ENCODE data around the gene PCDHGC5.
A peak's percentile ranks its signal among the peaks of the same experiment; 100 is the strongest.

PCDHGC5 gene

DNA sequence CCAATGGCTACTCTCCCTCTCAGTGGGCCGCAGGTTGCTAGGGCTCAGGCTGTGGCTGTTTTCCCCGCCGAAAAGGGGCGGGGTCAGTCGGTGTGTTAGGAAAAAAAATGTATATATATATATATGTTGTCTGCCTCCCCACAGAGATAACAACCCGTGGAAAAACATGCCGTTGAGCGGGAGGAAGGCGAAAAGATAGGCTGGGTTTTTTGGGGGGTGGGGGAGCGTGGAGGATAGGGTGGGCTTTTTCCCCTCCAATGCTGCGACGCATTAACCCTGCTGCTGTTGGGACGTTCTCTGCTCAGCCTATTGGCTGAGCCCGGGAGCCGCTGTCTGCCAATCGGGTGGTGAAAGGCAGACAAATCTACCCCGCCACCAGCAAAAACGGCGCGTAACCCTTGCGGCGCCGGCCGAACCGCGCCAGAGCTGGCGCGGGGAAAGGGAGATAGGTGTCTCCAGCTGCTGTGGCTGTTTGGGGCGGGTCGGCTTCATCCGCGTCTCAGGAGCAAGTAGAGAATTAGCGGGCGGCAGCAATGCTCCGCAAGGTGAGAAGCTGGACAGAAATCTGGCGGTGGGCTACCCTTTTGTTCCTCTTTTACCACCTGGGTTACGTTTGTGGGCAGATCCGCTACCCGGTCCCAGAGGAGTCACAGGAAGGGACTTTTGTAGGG lies 4.1 kb upstream of the PCDHGC5 start, which contains the start of gene PCDHGC4:
TSS of gene PCDHGC4 (plus strand) at position 390 of the 671 bp plus-strand sequence. CDS start at position 534, 144 bp downstream.
- H3K4me1 Mint-ChIP-seq (ENCODE audit: low read depth) = peaks cover 8% of the 10 kb centered on the region
- intact Hi-C loops (cut with micrococcal nuclease) = no loop called here
- no peaks in the 10 kb centered on the region for H3K9me3 Mint-ChIP-seq
- H3K36me3 Mint-ChIP-seq (ENCODE audit: low read depth) = no peaks in the 10 kb centered on the region
- peaks cover 83% of the 10 kb centered on the region for H3K27me3 Mint-ChIP-seq
- H3K4me3 Mint-ChIP-seq = no peak within 1 kb of the TSS
- H3K27ac Mint-ChIP-seq = no peak within 1 kb of the TSS

DNA sequence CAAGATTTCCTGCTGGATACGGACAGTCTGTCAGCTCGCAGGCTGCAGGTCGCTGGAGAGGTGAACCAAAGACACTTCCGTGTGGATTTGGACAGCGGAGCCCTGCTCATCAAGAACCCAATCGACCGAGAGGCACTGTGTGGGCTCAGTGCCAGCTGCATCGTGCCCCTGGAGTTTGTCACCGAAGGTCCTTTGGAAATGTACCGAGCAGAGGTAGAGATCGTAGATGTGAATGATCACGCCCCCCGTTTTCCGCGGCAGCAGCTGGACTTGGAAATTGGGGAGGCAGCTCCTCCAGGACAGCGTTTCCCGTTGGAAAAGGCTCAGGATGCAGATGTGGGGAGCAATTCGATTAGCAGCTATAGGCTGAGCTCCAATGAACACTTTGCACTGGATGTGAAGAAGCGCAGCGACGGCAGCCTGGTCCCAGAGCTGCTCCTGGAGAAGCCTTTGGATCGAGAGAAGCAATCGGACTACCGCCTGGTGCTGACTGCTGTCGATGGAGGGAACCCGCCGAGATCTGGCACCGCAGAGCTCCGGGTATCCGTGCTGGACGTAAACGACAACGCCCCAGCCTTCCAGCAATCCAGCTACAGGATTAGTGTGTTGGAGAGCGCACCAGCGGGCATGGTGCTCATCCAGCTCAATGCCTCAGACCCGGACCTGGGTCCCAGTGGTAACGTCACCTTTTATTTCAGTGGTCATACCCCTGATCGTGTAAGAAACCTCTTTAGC lies 3.4 kb upstream of the PCDHGC5 start:
- intact Hi-C loops (cut with micrococcal nuclease) = no loop called here
- Mint-ChIP-seq H3K27ac (no peak overlapping the region), H3K9me3 (no peaks in the 10 kb centered on the region), H3K36me3 (ENCODE audit: low read depth) (no peaks in the 10 kb centered on the region), H3K4me1 (ENCODE audit: low read depth) (peaks cover 8% of the 10 kb centered on the region), H3K4me3 (no peak overlapping the region), H3K27me3 (peaks cover 88% of the 10 kb centered on the region)

- Mint-ChIP-seq H3K4me3 (no peak overlapping the region), H3K27ac (no peak overlapping the region), H3K4me1 (ENCODE audit: low read depth) (peaks cover 8% of the 10 kb centered on the region), H3K36me3 (ENCODE audit: low read depth) (no peaks in the 10 kb centered on the region), H3K9me3 (no peaks in the 10 kb centered on the region), H3K27me3 (peaks cover 89% of the 10 kb centered on the region)
- intact Hi-C loops (cut with micrococcal nuclease) = no loop called here
Measured at GRCh38 chr5:141486091-141486490, 2.8 kb upstream of the PCDHGC5 start.

DNA sequence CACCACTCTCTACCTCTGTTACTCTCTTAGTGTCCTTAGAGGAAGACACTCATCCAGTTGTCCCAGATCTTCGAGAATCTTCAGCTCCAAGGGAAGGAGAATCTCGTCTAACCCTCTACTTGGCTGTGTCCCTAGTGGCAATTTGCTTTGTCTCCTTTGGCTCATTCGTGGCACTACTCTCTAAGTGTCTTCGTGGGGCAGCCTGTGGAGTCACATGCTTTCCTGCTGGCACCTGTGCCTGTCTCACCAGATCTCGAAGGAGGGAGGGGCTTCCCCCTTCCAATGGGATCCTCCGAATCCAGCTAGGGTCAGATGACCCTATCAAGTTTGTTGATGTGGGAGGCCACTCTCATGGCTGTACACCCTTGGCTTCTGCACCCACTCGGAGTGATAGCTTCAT lies 1.8 kb upstream of the PCDHGC5 start:
- H3K27me3 Mint-ChIP-seq = peaks cover 95% of the 10 kb centered on the region
- no peaks in the 10 kb centered on the region for H3K36me3 Mint-ChIP-seq (ENCODE audit: low read depth)
- intact Hi-C loops (cut with micrococcal nuclease) = no loop called here
- H3K4me3 Mint-ChIP-seq = no peak overlapping the region
- H3K9me3 Mint-ChIP-seq = no peaks in the 10 kb centered on the region
- no peak overlapping the region for H3K27ac Mint-ChIP-seq
- peaks cover 13% of the 10 kb centered on the region for H3K4me1 Mint-ChIP-seq (ENCODE audit: low read depth)

GRCh38 chr5:141489841-141490240 lies 960 bp downstream of the PCDHGC5 start:
- no peak overlapping the region for H3K4me3 Mint-ChIP-seq
- peaks cover 93% of the 10 kb centered on the region for H3K27me3 Mint-ChIP-seq
- intact Hi-C loops (cut with micrococcal nuclease) = no loop called here
- H3K36me3 Mint-ChIP-seq (ENCODE audit: low read depth) = no peaks in the 10 kb centered on the region
- no peak overlapping the region for H3K27ac Mint-ChIP-seq
- no peaks in the 10 kb centered on the region for H3K9me3 Mint-ChIP-seq
- H3K4me1 Mint-ChIP-seq (ENCODE audit: low read depth) = peaks cover 11% of the 10 kb centered on the region

- intact Hi-C loops (cut with micrococcal nuclease) = no loop called here
- H3K36me3 Mint-ChIP-seq (ENCODE audit: low read depth) = no peaks in the 10 kb centered on the region
- H3K9me3 Mint-ChIP-seq = no peaks in the 10 kb centered on the region
- no peak overlapping the region for H3K4me3 Mint-ChIP-seq
- peaks cover 6% of the 10 kb centered on the region for H3K4me1 Mint-ChIP-seq (ENCODE audit: low read depth)
- H3K27ac Mint-ChIP-seq = no peak overlapping the region
- peaks cover 93% of the 10 kb centered on the region for H3K27me3 Mint-ChIP-seq
Measured at GRCh38 chr5:141490271-141490670, 1.4 kb downstream of the PCDHGC5 start.

DNA sequence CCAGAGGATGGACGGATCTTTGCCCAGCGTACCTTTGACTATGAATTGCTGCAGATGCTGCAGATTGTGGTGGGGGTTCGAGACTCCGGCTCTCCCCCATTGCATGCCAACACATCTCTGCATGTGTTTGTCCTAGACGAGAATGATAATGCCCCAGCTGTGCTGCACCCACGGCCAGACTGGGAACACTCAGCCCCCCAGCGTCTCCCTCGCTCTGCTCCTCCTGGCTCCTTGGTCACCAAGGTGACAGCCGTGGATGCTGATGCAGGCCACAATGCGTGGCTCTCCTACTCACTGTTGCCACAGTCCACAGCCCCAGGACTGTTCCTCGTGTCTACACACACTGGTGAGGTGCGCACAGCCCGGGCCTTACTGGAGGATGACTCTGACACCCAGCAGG lies 1.9 kb downstream of the PCDHGC5 start:
- Mint-ChIP-seq H3K4me3 (no peak overlapping the region), H3K9me3 (no peaks in the 10 kb centered on the region), H3K36me3 (ENCODE audit: low read depth) (no peaks in the 10 kb centered on the region), H3K27me3 (peaks cover 93% of the 10 kb centered on the region), H3K4me1 (ENCODE audit: low read depth) (peaks cover 6% of the 10 kb centered on the region), H3K27ac (no peak overlapping the region)
- intact Hi-C loops (cut with micrococcal nuclease) = no loop called here

- Mint-ChIP-seq H3K36me3 (ENCODE audit: low read depth) (no peaks in the 10 kb centered on the region), H3K27ac (no peak overlapping the region), H3K27me3 (peaks cover 93% of the 10 kb centered on the region), H3K9me3 (no peaks in the 10 kb centered on the region), H3K4me1 (ENCODE audit: low read depth) (peaks cover 6% of the 10 kb centered on the region), H3K4me3 (peak overlapping the region; percentile 68)
- intact Hi-C loops (cut with micrococcal nuclease) = no loop called here
Measured at GRCh38 chr5:141491323-141492167, 2.7 kb downstream of the PCDHGC5 start.

DNA sequence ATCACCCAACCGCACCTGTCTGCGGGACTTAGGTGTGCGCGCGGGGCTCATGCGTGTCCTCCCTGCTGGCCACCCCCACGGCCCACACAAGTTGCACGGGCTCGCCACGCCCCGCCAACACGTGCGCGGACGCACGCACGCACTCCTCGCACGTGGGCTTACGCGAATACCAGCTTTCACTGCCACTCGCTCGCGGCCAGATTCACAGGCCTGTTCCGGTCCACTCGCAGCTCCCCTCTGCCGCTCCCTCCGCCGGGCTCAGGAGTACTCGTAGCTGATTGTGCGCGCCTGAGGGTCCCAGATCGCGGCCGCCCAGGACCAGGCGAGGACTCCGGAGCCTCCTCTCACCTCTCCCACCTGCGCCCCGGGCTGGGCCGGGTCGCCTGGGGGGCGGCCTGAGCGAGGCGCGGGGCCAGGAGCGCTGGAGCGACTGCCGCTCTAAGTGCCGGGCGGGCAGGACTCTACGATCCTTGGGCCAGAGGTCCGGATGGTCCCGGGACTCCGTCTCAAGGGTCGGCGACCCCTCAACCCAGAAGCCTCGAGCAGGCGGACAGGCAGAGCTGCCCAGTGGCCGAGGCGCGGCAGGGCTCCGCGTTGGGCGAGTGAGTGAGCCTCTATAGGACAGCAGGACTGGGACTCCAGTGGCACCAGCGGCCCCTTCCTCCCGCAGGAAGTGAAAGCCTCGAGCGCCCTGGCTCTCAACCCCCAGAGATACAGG lies 3.4 kb downstream of the PCDHGC5 start:
- peaks cover 88% of the 10 kb centered on the region for H3K27me3 Mint-ChIP-seq
- intact Hi-C loops (cut with micrococcal nuclease) = no loop called here
- H3K9me3 Mint-ChIP-seq = no peaks in the 10 kb centered on the region
- H3K4me3 Mint-ChIP-seq = peak overlapping the region; percentile 68
- H3K27ac Mint-ChIP-seq = no peak overlapping the region
- H3K4me1 Mint-ChIP-seq (ENCODE audit: low read depth) = peaks cover 6% of the 10 kb centered on the region
- H3K36me3 Mint-ChIP-seq (ENCODE audit: low read depth) = no peaks in the 10 kb centered on the region

DNA sequence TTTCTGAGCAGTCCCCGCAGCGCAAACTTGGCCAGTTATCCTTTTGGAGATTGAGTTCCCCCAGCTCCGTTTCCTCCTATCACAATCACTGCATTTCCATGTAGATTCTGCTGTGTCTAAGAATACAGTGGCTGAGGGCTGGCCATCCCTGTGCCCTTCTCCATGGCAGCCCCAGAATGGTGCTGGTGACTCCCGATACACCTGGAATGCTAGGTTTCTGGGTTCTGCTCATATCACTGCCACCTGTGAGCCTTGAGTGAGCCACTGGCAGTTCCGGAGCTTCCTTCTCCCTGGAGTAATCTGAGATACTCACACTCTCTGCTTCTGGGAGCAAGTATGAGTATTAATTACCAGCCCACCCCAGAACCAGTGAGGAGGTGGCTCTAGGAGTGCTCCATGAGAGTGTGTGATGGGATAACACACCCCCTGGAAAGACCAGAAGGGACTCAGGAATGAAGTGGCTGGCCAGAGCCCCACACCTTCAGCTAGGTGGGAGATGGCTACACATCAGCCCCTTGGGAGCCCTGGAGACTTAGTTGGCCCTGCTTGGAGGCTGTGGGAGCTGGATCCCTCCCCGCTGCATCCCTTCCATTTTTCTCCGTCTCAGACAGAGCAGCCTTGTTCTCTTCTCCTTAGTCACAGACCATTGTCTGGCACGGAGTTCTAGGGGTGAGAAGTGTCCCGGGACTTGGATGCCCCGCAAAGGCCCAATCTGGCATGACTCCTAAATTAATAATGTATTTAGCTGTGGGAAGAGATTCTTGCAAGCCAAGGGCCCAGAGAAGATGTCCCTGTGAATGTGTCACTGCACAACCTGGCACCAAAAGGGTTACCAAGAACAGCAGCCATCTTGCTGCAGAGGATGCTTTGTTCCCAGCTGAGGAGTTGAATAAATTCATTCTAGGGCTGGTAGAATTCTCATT lies 4.9 kb downstream of the PCDHGC5 start:
- peaks cover 6% of the 10 kb centered on the region for H3K4me1 Mint-ChIP-seq (ENCODE audit: low read depth)
- intact Hi-C loops (cut with micrococcal nuclease) = no loop called here
- H3K4me3 Mint-ChIP-seq = no peak overlapping the region
- no peaks in the 10 kb centered on the region for H3K36me3 Mint-ChIP-seq (ENCODE audit: low read depth)
- peaks cover 91% of the 10 kb centered on the region for H3K27me3 Mint-ChIP-seq
- no peak overlapping the region for H3K27ac Mint-ChIP-seq
- H3K9me3 Mint-ChIP-seq = no peaks in the 10 kb centered on the region

- Mint-ChIP-seq H3K4me3 (no peak overlapping the region), H3K36me3 (ENCODE audit: low read depth) (no peaks in the 10 kb centered on the region), H3K27ac (no peak overlapping the region), H3K27me3 (peaks cover 82% of the 10 kb centered on the region), H3K4me1 (ENCODE audit: low read depth) (peaks cover 6% of the 10 kb centered on the region), H3K9me3 (no peaks in the 10 kb centered on the region)
- intact Hi-C loops (cut with micrococcal nuclease) = no loop called here
Measured at GRCh38 chr5:141494761-141495452, 6.0 kb downstream of the PCDHGC5 start.

GRCh38 chr5:141495453-141495811 lies 6.6 kb downstream of the PCDHGC5 start:
- H3K36me3 Mint-ChIP-seq (ENCODE audit: low read depth) = no peaks in the 10 kb centered on the region
- no peak overlapping the region for H3K27ac Mint-ChIP-seq
- no peak overlapping the region for H3K4me3 Mint-ChIP-seq
- H3K9me3 Mint-ChIP-seq = no peaks in the 10 kb centered on the region
- H3K4me1 Mint-ChIP-seq (ENCODE audit: low read depth) = peaks cover 6% of the 10 kb centered on the region
- H3K27me3 Mint-ChIP-seq = peaks cover 76% of the 10 kb centered on the region
- intact Hi-C loops (cut with micrococcal nuclease) = no loop called here

Measured in dendritic cell treated with granulocyte-macrophage colony-stimulating factor and Interleukin-4, amounts not matched to agents 40 ng/mL and 50 ng/mL, for 4 days (primary cell).